Ishikawa (cell line): ENCODE results near the gene BRWD1.

Experiments used
- CREB1 ChIP-seq: IDR thresholded peaks from 2 replicates; pipeline ENCODE4 v1.6.1; 2012; ENCODE audit warnings: low read depth
- RAD21 ChIP-seq: IDR thresholded peaks from 2 replicates; pipeline ENCODE4 v1.6.1; 2012; ENCODE audit warnings: low read depth
- TF ChIP-seq, protein P1 (sequence below): IDR thresholded peaks from 2 replicates; pipeline ENCODE4 v1.6.1; 2012
- TF ChIP-seq, protein P2 (sequence below): IDR thresholded peaks from 2 replicates; pipeline ENCODE4 v1.6.1; 2012; ENCODE audit warnings: low read depth, mild to moderate bottlenecking

DNA sequence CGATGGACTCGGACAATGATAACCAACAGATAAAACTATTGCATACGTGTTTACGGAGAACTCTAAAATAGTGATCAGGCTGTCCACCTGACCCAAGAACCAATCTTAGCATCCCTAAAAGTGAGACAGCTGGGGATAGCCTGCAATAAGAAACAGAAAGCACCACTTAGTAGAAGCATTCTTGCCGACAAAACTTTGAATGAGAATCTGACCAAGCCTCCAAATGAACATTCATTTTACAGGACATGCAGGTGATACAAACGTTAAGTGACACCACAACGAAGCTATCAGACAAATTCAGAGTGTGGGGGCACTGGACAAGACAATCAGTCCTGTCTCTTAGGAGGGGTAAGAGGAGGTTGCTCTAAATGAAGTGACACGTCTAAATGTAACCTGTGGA lies 131.4 kb downstream of the BRWD1 start:
- TF ChIP-seq, protein P1, sequence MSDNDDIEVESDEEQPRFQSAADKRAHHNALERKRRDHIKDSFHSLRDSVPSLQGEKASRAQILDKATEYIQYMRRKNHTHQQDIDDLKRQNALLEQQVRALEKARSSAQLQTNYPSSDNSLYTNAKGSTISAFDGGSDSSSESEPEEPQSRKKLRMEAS, result no peak
- TF ChIP-seq, protein P2, sequence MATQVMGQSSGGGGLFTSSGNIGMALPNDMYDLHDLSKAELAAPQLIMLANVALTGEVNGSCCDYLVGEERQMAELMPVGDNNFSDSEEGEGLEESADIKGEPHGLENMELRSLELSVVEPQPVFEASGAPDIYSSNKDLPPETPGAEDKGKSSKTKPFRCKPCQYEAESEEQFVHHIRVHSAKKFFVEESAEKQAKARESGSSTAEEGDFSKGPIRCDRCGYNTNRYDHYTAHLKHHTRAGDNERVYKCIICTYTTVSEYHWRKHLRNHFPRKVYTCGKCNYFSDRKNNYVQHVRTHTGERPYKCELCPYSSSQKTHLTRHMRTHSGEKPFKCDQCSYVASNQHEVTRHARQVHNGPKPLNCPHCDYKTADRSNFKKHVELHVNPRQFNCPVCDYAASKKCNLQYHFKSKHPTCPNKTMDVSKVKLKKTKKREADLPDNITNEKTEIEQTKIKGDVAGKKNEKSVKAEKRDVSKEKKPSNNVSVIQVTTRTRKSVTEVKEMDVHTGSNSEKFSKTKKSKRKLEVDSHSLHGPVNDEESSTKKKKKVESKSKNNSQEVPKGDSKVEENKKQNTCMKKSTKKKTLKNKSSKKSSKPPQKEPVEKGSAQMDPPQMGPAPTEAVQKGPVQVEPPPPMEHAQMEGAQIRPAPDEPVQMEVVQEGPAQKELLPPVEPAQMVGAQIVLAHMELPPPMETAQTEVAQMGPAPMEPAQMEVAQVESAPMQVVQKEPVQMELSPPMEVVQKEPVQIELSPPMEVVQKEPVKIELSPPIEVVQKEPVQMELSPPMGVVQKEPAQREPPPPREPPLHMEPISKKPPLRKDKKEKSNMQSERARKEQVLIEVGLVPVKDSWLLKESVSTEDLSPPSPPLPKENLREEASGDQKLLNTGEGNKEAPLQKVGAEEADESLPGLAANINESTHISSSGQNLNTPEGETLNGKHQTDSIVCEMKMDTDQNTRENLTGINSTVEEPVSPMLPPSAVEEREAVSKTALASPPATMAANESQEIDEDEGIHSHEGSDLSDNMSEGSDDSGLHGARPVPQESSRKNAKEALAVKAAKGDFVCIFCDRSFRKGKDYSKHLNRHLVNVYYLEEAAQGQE, result no peak
- TF ChIP-seq CREB1 (no peak), RAD21 (no peak)
